MV-4-11 (cell line): ENCODE measurements around the gene GSN.

Experiments used
- DNase-seq: peaks from one replicate; lab custom pipeline; 2025; lab: John Stamatoyannopoulos, UW

The GSN gene

DNA sequence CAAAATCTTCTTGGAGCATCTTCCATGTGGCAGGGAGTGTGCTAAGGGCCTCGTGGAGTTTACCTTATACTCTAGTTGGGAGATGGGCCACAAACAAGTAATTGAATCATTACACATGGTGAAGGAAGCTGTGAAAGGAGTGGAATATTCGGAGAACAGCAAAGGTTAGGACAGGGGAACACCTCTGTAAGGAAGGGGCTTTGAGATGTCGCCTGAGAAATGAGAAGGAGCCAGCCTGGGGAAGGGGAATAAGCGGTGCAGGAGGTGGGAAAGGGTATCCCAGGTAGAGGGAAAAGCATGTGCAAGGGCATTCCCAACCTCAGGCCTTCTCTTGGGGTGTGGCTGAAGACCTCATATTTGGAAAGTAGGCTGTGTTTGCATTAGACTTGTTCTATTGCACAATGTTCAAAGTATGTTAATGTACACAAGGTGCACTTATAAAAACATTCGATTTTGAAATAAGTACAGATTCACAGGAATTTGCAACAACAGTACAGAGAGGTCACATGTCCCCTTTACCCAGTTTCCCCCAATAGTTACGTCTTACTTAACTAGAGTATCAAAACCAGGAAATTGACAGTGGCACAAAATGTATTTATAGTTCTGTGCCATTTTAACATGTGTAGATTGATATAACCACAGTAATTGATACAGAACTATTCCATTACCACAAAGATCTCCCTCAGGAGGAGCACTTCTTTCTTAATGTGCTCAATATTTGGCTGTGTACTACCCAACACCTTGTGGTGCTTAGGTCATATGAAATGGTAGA is 104.5 kb downstream of the GSN start:
- no peak for DNase-seq

DNA sequence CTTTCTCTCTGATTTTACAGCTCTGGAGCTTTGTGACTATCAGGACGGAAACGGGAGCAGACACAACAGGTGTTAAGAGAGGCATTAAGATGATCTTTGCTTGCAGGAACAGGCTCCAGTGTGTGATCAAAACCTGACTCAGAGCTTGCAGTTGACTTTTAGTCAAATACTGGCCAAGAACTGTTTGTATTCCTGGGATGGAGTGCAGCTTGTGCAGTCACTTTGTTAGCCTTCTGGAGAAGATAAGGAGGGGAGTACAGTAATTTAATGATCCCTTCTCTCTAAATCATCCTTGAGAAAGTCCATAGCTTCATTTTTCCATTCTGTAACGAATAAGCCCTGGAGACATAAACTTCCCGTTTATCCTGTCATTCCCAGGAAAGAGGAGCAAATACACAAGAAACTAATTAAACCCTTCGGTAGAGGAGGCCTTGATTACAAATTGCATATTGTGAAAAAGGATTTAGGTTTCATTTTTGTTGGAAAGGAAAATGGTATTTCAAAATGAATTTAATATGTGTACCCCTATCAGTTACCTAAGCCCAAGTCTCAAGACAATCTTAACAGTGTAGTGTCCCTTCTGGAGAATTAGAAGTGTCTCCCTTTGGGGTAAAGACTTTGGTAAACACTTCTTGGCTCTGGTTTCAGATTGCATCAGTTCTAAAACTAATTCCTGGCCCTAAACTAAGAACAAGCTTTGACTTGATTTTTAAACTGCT is 105.2 kb downstream of the GSN start:
- no peak for DNase-seq

DNA sequence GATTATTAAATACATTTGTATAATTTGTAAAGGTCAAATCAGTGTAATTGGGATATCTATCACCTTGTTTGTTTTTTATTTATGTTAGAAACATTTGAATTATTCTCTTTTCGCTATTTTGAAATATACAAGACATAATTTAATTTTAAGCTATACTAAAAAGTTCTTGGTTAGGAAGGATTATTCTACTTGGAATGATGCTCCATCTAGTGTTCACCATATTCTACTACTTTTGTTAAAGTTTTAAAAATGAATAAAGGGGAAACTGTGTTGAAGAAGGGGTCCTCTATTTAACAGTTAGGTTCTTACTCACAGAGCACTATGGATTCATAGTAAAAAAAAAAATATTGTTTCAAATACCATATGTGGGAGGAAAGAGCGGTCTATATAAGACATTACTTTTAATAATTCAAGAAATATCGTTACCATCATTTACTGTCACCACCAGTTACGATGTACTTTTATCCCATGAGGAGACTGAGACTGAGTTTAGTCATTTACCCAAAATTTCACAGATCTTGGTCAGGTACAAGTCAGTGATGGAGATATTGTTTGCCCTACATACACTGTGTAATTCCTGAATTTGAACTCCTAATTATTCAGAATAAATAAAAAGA is 108.4 kb downstream of the GSN start:
- peak; percentile 33 for DNase-seq

DNA sequence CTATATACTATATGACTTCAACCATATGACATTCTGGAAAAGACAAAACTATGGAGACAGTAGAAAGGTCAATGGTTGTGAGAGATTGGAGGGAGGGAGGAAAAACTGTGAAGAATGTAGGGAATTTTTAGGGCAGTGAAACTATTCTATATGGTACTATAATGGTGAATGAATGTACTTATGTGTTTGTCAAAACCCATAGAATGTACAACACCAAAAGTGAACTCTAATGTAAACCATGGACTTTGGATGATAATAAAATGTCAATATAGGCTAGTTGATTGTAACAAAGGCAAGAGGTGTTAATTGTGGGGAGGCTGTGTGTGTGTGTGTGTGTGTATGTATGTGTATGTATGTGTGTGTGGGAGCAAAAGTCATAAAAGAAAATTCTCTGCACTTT is 112.9 kb downstream of the GSN start:
- no peak for DNase-seq
